OCI-LY1 (cell line): ENCODE results near the gene TEAD1.

Experiments
- H2AFZ ChIP-seq: fragments of 200-600 bp; sonication (generic), shearing (Covaris generic); 2 replicates; pipeline ENCODE4 v1.6.0; 2014; ENCODE audit warnings: antibody characterized with exemption, mild to moderate bottlenecking, low read length
- H3F3A ChIP-seq: fragments of 200-600 bp; sonication (generic), shearing (Covaris generic); 2 replicates; pipeline ENCODE4 v1.6.0; 2014; ENCODE audit warnings: mild to moderate bottlenecking, antibody characterized with exemption, low read length, moderate library complexity; ENCODE audit not compliant: insufficient read depth
- H3K27ac ChIP-seq: fragments of 200-600 bp; sonication (generic); 2 replicates; pipeline ENCODE4 v1.5.1; 2014; ENCODE audit warnings: low read length, mixed run types, mild to moderate bottlenecking, low read depth; ENCODE audit not compliant: poor library complexity, severe bottlenecking
- H3K27me3 ChIP-seq: fragments of 200-600 bp; sonication (generic); 2 replicates; pipeline ENCODE4 v1.6.0; 2014; ENCODE audit warnings: antibody characterized with exemption, mild to moderate bottlenecking, low read length, moderate library complexity; ENCODE audit not compliant: insufficient read depth
- H3K36me3 ChIP-seq: fragments of 200-600 bp; sonication (generic); 2 replicates; pipeline ENCODE4 v1.6.1; 2014; ENCODE audit warnings: mild to moderate bottlenecking, antibody characterized with exemption, low read length, moderate library complexity, mixed read lengths; ENCODE audit not compliant: insufficient read depth
- H3K4me1 ChIP-seq: fragments of 200-600 bp; sonication (generic); 2 replicates; pipeline ENCODE4 v1.5.1; 2014; ENCODE audit warnings: mild to moderate bottlenecking, low read length, moderate library complexity; ENCODE audit not compliant: insufficient read depth, severe bottlenecking
- H3K4me2 ChIP-seq: fragments of 200-600 bp; sonication (generic), shearing (Covaris generic); 2 replicates; pipeline ENCODE4 v1.6.1; 2014; ENCODE audit warnings: low read length
- H3K4me3 ChIP-seq: fragments of 200-600 bp; sonication (generic); 2 replicates; pipeline ENCODE4 v1.5.1; 2014; ENCODE audit warnings: low read length, low read depth, mild to moderate bottlenecking, mixed read lengths; ENCODE audit not compliant: poor library complexity, severe bottlenecking
- H3K79me2 ChIP-seq: fragments of 200-600 bp; shearing (Covaris generic); 2 replicates; pipeline ENCODE4 v1.6.1; 2016; ENCODE audit warnings: mixed run types, low read length, mixed read lengths; ENCODE audit not compliant: insufficient read depth
- H3K9ac ChIP-seq: fragments of 200-600 bp; sonication (generic), shearing (Covaris generic); 2 replicates; pipeline ENCODE4 v1.6.1; 2014; ENCODE audit warnings: mild to moderate bottlenecking, low read length, mixed read lengths
- H3K9me2 ChIP-seq: fragments of 200-600 bp; sonication (generic), shearing (Covaris generic); 2 replicates; pipeline ENCODE4 v1.6.1; 2014; ENCODE audit warnings: low read depth, mild to moderate bottlenecking, low read length, mixed read lengths
- H3K9me3 ChIP-seq: fragments of 200-600 bp; shearing (Covaris generic); 2 replicates; pipeline ENCODE4 v1.6.1; 2014; ENCODE audit warnings: low read length, mixed read lengths
- H4K20me1 ChIP-seq: fragments of 200-600 bp; sonication (generic), shearing (Covaris generic); 2 replicates; pipeline ENCODE4 v1.6.0; 2016; ENCODE audit warnings: mild to moderate bottlenecking, low read length; ENCODE audit not compliant: insufficient read depth
- EZH2 ChIP-seq: fragments of 200-600 bp; sonication (generic), shearing (Covaris generic); IDR thresholded peaks from 2 replicates; pipeline ENCODE4 v1.8.0; 2017; ENCODE audit warnings: borderline replicate concordance, mixed run types, mild to moderate bottlenecking, antibody characterized with exemption, low read length, moderate library complexity, mixed read lengths
- TF ChIP-seq, protein P1 (sequence below): fragments of 200-600 bp; sonication (generic), shearing (Covaris generic); IDR thresholded peaks from 2 replicates; pipeline ENCODE4 v1.5.1; 2017; ENCODE audit warnings: mild to moderate bottlenecking, antibody characterized with exemption, low read length, moderate library complexity, mixed read lengths

The TEAD1 gene

DNA sequence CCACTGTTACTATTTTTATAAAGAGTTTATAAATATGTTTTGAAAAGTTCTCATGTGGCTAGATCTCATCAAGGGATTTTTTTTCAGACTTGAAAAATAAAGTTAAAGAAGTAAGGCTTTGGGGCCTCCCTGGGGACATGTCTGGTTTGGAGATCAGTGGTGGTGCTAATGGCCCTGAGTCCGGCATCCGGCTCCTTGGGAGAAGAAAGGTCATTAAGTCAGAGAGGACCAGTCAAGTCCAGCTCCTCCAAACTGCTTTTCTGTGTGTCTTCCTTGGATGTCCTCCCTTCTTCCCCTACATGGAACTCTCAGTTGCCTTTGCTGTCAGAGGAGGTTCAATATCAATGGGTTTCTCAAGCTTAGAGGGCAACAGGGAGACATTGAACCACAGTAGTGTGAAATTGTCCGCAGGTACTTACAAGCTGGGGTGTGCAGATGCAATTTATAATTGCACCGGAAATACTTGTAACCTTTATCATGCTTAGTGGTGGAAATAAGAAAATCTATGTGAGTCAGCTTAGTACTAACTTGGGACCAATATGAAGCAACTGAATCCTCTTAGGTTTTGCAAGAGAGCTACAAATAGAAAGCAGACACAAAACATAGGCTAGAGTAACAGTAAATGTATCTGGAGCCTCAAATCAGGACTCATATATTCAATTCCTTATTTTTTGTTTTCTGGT lies 144.3 kb downstream of the TEAD1 start:
- TF ChIP-seq, protein P1, sequence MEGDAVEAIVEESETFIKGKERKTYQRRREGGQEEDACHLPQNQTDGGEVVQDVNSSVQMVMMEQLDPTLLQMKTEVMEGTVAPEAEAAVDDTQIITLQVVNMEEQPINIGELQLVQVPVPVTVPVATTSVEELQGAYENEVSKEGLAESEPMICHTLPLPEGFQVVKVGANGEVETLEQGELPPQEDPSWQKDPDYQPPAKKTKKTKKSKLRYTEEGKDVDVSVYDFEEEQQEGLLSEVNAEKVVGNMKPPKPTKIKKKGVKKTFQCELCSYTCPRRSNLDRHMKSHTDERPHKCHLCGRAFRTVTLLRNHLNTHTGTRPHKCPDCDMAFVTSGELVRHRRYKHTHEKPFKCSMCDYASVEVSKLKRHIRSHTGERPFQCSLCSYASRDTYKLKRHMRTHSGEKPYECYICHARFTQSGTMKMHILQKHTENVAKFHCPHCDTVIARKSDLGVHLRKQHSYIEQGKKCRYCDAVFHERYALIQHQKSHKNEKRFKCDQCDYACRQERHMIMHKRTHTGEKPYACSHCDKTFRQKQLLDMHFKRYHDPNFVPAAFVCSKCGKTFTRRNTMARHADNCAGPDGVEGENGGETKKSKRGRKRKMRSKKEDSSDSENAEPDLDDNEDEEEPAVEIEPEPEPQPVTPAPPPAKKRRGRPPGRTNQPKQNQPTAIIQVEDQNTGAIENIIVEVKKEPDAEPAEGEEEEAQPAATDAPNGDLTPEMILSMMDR = no peak
- no peak for TF ChIP-seq EZH2
- H3K27ac ChIP-seq = no peak overlapping the region
- H3K36me3 ChIP-seq = no peaks in the 10 kb centered on the region
- H2AFZ ChIP-seq = no peak overlapping the region
- no peak overlapping the region for H3K9ac ChIP-seq
- H3F3A ChIP-seq = no peaks in the 10 kb centered on the region
- no peak overlapping the region for H3K4me3 ChIP-seq
- H3K9me2 ChIP-seq = no peaks in the 10 kb centered on the region
- no peak overlapping the region for H3K4me2 ChIP-seq
- no peaks in the 10 kb centered on the region for H3K9me3 ChIP-seq
- no peaks in the 10 kb centered on the region for H3K27me3 ChIP-seq
- no peaks in the 10 kb centered on the region for H4K20me1 ChIP-seq
- H3K4me1 ChIP-seq = no peaks in the 10 kb centered on the region
- no peaks in the 10 kb centered on the region for H3K79me2 ChIP-seq

DNA sequence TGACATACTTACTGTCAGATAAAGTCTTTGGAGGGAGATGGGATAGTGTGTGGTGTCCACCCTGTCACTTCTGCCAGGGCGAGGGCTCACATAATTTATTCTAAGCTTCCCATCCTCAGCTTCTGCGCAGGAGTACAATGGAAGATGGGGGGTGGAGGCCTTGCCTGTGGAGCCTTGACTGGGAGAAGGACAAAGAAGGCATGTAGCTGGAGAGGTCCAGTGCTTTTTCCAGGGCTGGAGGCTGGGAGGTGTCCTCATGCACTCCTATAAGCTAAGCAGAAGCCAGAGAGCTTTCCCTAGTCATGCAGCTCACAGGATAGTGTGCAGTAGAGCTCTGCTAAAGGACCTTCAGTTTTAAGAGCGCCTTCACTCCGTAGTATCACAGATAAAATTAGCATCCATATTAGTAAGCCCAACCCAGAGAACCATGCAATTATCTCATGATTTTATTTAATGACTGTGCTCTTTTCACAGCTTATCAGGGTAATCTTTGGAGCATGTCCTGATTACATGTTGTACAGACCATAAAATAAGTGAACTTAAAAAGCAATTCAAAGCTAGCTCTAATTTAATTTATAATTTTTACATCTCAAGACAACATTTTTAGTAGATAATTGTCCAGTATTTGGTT lies 148.3 kb downstream of the TEAD1 start:
- Histone ChIP-seq H2AFZ (no peak overlapping the region), H3K79me2 (no peaks in the 10 kb centered on the region), H3K4me2 (no peak overlapping the region), H3K9ac (no peak overlapping the region), H3K27me3 (no peaks in the 10 kb centered on the region), H3K9me2 (no peaks in the 10 kb centered on the region), H3K4me3 (no peak overlapping the region), H3F3A (no peaks in the 10 kb centered on the region), H4K20me1 (no peaks in the 10 kb centered on the region), H3K36me3 (no peaks in the 10 kb centered on the region), H3K4me1 (no peaks in the 10 kb centered on the region), H3K27ac (no peak overlapping the region), H3K9me3 (no peaks in the 10 kb centered on the region)
- no peak for TF ChIP-seq EZH2
- TF ChIP-seq, protein P1 = no peak

GRCh38 chr11:12824281-12825041 lies 150.2 kb downstream of the TEAD1 start:
- Histone ChIP-seq H4K20me1 (no peaks in the 10 kb centered on the region), H3K27ac (no peak overlapping the region), H2AFZ (no peak overlapping the region), H3K36me3 (no peaks in the 10 kb centered on the region), H3K9me3 (no peaks in the 10 kb centered on the region), H3K27me3 (no peaks in the 10 kb centered on the region), H3F3A (no peaks in the 10 kb centered on the region), H3K79me2 (no peaks in the 10 kb centered on the region), H3K9me2 (no peaks in the 10 kb centered on the region), H3K4me1 (no peaks in the 10 kb centered on the region), H3K4me3 (no peak overlapping the region), H3K4me2 (no peak overlapping the region), H3K9ac (no peak overlapping the region)
- TF ChIP-seq EZH2 = no peak
- TF ChIP-seq, protein P1 = no peak
